Activated naive CD4-positive, alpha-beta T cell treated with anti-CD3 and anti-CD28 coated beads for 36 hours (primary cell): ENCODE results near the gene GRIN1. TPM values are rescaled to one million over a fixed set of nuclear protein-coding genes. Genes with fewer than 3 reads are reported as not detected.
"Not testable (repeated sequence)": the region's sequence is repeated elsewhere in the genome, so short reads cannot be mapped to it uniquely, and the experiment has no call there.

ENCODE experiments used
- CTCF ChIA-PET: fragments of 350-600 bp; sonication (Branson Sonifier 250); formaldehyde crosslinking; loops from one replicate; lab custom pipeline; 2021; ENCODE audit warnings: antibody characterized with exemption; lab: Charles Lee
- DNase-seq: peaks from one replicate; pipeline ENCODE4 v3.0.0-alpha.2; 2020
- H3K27ac Mint-ChIP-seq: one replicate; pipeline ENCODE4 v1.8.0; 2021; ENCODE audit warnings: mild to moderate bottlenecking, mixed read lengths
- H3K27me3 Mint-ChIP-seq: one replicate; pipeline ENCODE4 v1.8.0; 2021; ENCODE audit warnings: low read depth, mixed read lengths
- H3K36me3 Mint-ChIP-seq: one replicate; pipeline ENCODE4 v1.8.0; 2021; ENCODE audit warnings: low read depth, mixed read lengths
- H3K4me1 Mint-ChIP-seq: one replicate; pipeline ENCODE4 v1.8.0; 2021; ENCODE audit warnings: low read depth, mixed read lengths
- H3K4me3 Mint-ChIP-seq: one replicate; pipeline ENCODE4 v1.8.0; 2021; ENCODE audit warnings: mild to moderate bottlenecking, moderate library complexity, mixed read lengths
- H3K9me3 Mint-ChIP-seq: one replicate; pipeline ENCODE4 v1.8.0; 2021; ENCODE audit warnings: mixed read lengths
- intact Hi-C: fragments of 100-400 bp; cut with micrococcal nuclease; formaldehyde crosslinking; loops from one replicate; pipeline ENCODE4 v1.15.1; 2023
- total RNA-seq, 2 experiments: library from RNA; stranded (reverse); gene quantifications; one replicate each; pipeline ENCODE4 v1.2.3, GENCODE V29; 2021

Gene GRIN1
- total RNA-seq, 2 experiments from 2014 or later, result 0.35 TPM; not detected in 1

- H3K9me3 Mint-ChIP-seq, H3K36me3 Mint-ChIP-seq, DNase-seq, CTCF ChIA-PET, H3K27ac Mint-ChIP-seq, H3K27me3 Mint-ChIP-seq, H3K4me3 Mint-ChIP-seq, intact Hi-C loops: not testable (repeated sequence)
- peaks cover 24% of the 10 kb centered on the region for H3K4me1 Mint-ChIP-seq
These were observed 14.9 kb upstream of the GRIN1 start for GRCh38 chr9:137123952-137124462.

DNA sequence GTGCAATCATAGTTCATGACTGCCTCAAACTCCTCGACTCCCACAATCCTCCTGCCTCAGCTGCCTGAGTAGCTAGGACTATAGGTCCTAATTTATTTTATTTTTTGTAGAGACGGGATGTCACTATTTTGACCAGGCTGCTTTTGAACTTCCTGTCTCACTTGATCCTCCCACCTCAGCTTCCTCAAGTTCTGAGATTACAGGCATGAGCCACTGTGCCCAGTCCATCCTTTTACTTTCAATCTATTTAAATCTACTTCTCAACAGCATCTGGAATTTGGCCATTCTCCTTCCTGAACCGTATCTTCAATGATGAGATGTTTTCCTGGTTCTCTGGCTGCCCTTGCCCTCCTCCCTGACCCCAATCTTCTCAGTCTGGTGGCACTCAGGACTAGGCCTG, 12.2 kb upstream of the GRIN1 start:
- CTCF ChIA-PET, result interaction anchor here (0.6 to 3.4 kb wide), 4 partner anchors 18 to 110 kb away, joined by 3 to 14 read pairs (median 4); partner anchors contain the start of gene RNF224
- intact Hi-C loops, result loop anchor here (5.0 kb wide), 4 partner anchors 39 to 79 kb away; partner anchors contain the start of genes ANAPC2, LRRC26, MAN1B1 and NPDC1

GRCh38 chr9:137127301-137128157, 11.4 kb upstream of the GRIN1 start:
- Mint-ChIP-seq H3K4me3 (peak overlapping the region; percentile 91), H3K36me3 (peaks cover 7% of the 10 kb centered on the region), H3K9me3 (no peaks in the 10 kb centered on the region), H3K27me3 (peaks cover 2% of the 10 kb centered on the region), H3K27ac (peak overlapping the region; percentile 90), H3K4me1 (peaks cover 19% of the 10 kb centered on the region)
- CTCF ChIA-PET, result interaction anchor here (0.6 to 3.4 kb wide), 5 partner anchors 43 to 109 kb away, joined by 3 to 14 read pairs (median 4); partner anchors contain the start of gene RNF224
- peak; percentile 52 for DNase-seq
- intact Hi-C loops, result loop anchor here (1.0 to 5.0 kb wide), 6 partner anchors 23 to 296 kb away; partner anchors contain the start of genes ANAPC2, EXD3, LRRC26 and MAN1B1

More for the DNA sequence above, 12.2 kb upstream of the GRIN1 start:
- DNase-seq, result no peak
- Mint-ChIP-seq H3K9me3 (no peaks in the 10 kb centered on the region), H3K4me1 (peaks cover 19% of the 10 kb centered on the region), H3K36me3 (peaks cover 7% of the 10 kb centered on the region), H3K27ac (peak overlapping the region; percentile 90), H3K4me3 (peak overlapping the region; percentile 91), H3K27me3 (peaks cover 2% of the 10 kb centered on the region)

DNA sequence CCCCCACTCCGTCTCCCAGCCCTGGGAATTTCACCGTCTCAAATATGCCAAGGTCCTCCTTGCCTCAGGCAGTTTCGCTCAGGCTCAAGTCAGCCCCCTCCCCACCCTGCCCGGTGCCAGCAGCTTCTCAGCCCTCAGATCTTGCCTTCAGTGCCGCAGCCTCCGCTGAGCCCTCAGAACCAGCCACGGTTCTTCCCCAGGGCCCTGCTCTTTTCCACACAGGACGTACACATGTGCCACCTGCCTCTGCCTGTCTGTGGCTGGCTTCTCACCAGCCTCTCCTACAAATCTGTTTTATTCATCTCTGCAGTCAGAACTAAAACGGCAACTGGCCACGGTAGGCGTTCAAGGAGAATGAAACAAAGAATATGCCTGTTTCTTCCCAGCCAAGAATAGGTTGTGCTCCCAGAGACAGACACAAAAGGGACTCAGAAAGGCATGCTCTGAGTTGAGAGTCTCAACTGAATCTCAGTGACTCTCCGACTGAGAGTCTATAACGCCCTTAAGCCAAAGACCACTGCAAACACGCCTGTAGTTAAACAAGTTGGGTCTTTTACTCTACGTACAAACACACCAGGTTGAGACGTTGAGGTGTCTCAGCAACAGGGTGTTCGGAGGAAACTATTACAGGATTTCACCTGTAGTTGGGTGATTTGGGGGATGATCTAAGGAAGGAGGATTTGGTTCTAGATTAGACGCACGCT, 10.6 kb upstream of the GRIN1 start:
- Mint-ChIP-seq H3K4me1 (peaks cover 19% of the 10 kb centered on the region), H3K4me3 (peak overlapping the region; percentile 91), H3K36me3 (peaks cover 7% of the 10 kb centered on the region), H3K9me3 (no peaks in the 10 kb centered on the region), H3K27me3 (peaks cover 2% of the 10 kb centered on the region), H3K27ac (peak overlapping the region; percentile 90)
- DNase-seq, result peak; percentile 62
- CTCF ChIA-PET, result interaction anchor here (0.6 to 3.4 kb wide), 4 partner anchors 32 to 99 kb away, joined by 3 to 14 read pairs (median 6); partner anchors contain the start of gene RNF224
- intact Hi-C loops, result loop anchor here (1.0 to 5.0 kb wide), 6 partner anchors 22 to 295 kb away; partner anchors contain the start of genes ANAPC2, EXD3, LRRC26 and MAN1B1

DNA sequence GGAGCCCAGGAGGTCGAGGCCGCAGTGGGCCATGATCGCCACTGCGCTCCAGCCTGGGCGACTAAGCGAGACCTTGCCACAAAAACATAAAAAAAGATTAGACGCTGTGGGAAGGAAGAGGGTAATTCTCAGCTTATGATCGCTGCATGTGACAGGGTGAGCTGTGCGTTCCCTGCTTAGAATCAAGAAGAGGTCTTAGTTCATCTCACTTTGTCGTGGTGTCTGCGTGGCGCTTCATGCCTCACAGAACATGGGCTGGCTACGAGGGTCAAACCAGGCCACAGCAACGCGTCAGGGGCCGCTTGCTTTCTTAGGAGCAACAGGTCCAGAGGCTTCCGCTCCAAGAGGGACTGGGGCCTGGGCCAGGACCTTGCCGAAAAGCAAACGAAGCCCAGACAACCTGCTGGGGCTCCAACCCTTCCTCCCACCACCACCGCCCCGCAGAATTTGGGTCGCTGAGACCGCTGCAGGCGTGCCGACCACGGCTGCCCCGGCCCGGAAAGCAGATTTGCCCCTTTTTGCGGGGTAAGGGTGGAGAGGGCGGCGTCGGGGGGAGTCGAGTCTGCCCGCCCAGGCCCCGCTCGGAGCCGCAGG, 10.0 kb upstream of the GRIN1 start:
- H3K9me3 Mint-ChIP-seq, result no peaks in the 10 kb centered on the region
- peaks cover 2% of the 10 kb centered on the region for H3K27me3 Mint-ChIP-seq
- peaks cover 17% of the 10 kb centered on the region for H3K4me1 Mint-ChIP-seq
- DNase-seq, result peak; percentile 27
- peak overlapping the region; percentile 90 for H3K27ac Mint-ChIP-seq
- H3K36me3 Mint-ChIP-seq, result peaks cover 7% of the 10 kb centered on the region
- intact Hi-C loops, result loop anchor here (1.0 to 5.0 kb wide), 9 partner anchors 22 to 294 kb away; partner anchors contain the start of genes ANAPC2, EXD3, LRRC26 and MAN1B1
- CTCF ChIA-PET, result interaction anchor here (0.9 to 1.8 kb wide), 7 partner anchors 10 to 236 kb away, joined by 3 to 10 read pairs (median 4); no protein-coding TSS in a partner anchor
- peak overlapping the region; percentile 91 for H3K4me3 Mint-ChIP-seq

- peaks cover 17% of the 10 kb centered on the region for H3K4me1 Mint-ChIP-seq
- CTCF ChIA-PET, result interaction anchor here (0.6 to 1.9 kb wide), 9 partner anchors 11 to 236 kb away, joined by 3 to 10 read pairs (median 4); partner anchors contain the start of gene RNF224
These were observed 9.3 kb upstream of the GRIN1 start for GRCh38 chr9:137129456-137130175.

GRCh38 chr9:137130176-137130755, 8.7 kb upstream of the GRIN1 start:
- Mint-ChIP-seq H3K4me3 (peak overlapping the region; percentile 72), H3K27ac (no peak overlapping the region), H3K36me3 (peaks cover 7% of the 10 kb centered on the region), H3K9me3 (no peaks in the 10 kb centered on the region), H3K27me3 (peaks cover 5% of the 10 kb centered on the region), H3K4me1 (peaks cover 17% of the 10 kb centered on the region)
- intact Hi-C loops, result no loop called here
- CTCF ChIA-PET, result interaction anchor here (0.6 to 1.9 kb wide), 9 partner anchors 8 to 237 kb away, joined by 3 to 10 read pairs (median 3); partner anchors contain the start of gene RNF224
- no peak for DNase-seq

More at GRCh38 chr9:137129456-137130175, 9.3 kb upstream of the GRIN1 start:
- Mint-ChIP-seq H3K36me3 (peaks cover 7% of the 10 kb centered on the region), H3K27ac (peak overlapping the region; percentile 74), H3K9me3 (no peaks in the 10 kb centered on the region), H3K4me3 (peak overlapping the region; percentile 91), H3K27me3 (peaks cover 5% of the 10 kb centered on the region)
- intact Hi-C loops, result loop anchor here (1.0 to 5.0 kb wide), 8 partner anchors 21 to 112 kb away; partner anchors contain the start of genes ANAPC2, LRRC26, MAN1B1 and NPDC1
- DNase-seq, result peak; percentile 92

GRCh38 chr9:137134191-137134590, 4.8 kb upstream of the GRIN1 start:
- no peak overlapping the region for H3K27ac Mint-ChIP-seq
- no peaks in the 10 kb centered on the region for H3K4me1 Mint-ChIP-seq
- no peak for DNase-seq
- CTCF ChIA-PET, result no interaction called here
- H3K4me3 Mint-ChIP-seq, result no peak overlapping the region
- H3K36me3 Mint-ChIP-seq, result no peaks in the 10 kb centered on the region
- H3K27me3 Mint-ChIP-seq, result peaks cover 29% of the 10 kb centered on the region
- H3K9me3 Mint-ChIP-seq, result no peaks in the 10 kb centered on the region
- intact Hi-C loops, result no loop called here

DNA sequence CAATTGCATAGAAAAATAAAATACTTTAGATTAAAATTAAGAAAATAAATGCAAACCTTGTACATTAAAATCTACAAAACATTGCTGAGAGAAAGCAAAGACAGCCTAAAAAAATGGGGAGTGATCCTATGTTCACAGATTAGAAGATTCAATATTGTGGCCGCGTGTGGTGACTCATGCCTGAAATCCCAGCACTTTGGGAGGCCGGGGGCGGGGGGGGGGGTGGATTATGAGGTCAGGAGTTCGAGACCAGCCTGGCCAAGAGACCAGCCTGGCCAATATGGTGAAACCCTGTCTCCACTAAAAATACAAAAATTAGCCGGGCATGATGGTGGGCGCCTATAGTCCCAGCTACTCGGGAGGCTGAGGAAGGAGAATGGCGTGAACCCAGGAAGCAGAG, 3.8 kb upstream of the GRIN1 start:
- peaks cover 37% of the 10 kb centered on the region for H3K27me3 Mint-ChIP-seq
- H3K36me3 Mint-ChIP-seq, CTCF ChIA-PET, intact Hi-C loops, H3K4me3 Mint-ChIP-seq, DNase-seq, H3K27ac Mint-ChIP-seq, H3K9me3 Mint-ChIP-seq, H3K4me1 Mint-ChIP-seq: not testable (repeated sequence)

DNA sequence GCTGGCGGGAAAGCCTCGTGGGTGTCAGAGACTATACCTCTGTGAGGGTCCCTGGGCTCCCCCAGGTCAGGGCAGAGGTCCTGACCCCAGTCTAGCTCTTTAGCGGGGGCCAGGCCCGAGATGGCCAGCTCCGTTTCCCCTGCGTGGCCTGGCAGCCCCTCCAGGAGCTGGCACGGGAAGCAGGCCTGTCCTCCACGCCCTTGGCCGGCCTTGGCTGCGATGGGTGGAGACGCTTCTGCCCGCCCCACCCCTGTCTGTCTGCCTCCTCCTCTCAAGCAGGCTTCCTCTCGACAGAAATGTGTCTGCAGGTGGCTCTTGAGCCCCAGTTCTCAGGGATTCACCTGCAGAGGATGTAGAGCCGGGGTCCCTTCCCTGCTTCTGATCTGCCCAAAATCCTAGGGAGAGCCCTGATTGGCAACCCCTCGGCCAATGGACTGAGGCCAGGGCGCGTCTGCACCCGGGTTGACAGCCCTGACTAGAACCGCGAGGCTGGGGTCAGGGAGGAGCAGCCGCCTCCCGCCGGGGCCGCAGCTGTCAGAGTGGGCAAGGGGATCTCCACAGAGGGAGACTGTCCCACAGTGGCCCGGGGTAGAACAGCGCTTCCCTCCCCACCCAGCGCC, 2.6 kb upstream of the GRIN1 start:
- Mint-ChIP-seq H3K27ac (no peak overlapping the region), H3K4me1 (peaks cover 2% of the 10 kb centered on the region), H3K27me3 (peaks cover 40% of the 10 kb centered on the region), H3K4me3 (no peak overlapping the region), H3K36me3 (no peaks in the 10 kb centered on the region), H3K9me3 (no peaks in the 10 kb centered on the region)
- no peak for DNase-seq
- CTCF ChIA-PET, result no interaction called here
- intact Hi-C loops, result no loop called here
